Measurements from ENCODE around the gene ELF4.

The ELF4 gene

GRCh38 chrX:130111220-130112154, 1.2 kb upstream of the ELF4 start:
- DNase-seq = no peak

GRCh38 chrX:130109429-130110378, 593 bp downstream of the ELF4 start:
- no peak for DNase-seq

DNA sequence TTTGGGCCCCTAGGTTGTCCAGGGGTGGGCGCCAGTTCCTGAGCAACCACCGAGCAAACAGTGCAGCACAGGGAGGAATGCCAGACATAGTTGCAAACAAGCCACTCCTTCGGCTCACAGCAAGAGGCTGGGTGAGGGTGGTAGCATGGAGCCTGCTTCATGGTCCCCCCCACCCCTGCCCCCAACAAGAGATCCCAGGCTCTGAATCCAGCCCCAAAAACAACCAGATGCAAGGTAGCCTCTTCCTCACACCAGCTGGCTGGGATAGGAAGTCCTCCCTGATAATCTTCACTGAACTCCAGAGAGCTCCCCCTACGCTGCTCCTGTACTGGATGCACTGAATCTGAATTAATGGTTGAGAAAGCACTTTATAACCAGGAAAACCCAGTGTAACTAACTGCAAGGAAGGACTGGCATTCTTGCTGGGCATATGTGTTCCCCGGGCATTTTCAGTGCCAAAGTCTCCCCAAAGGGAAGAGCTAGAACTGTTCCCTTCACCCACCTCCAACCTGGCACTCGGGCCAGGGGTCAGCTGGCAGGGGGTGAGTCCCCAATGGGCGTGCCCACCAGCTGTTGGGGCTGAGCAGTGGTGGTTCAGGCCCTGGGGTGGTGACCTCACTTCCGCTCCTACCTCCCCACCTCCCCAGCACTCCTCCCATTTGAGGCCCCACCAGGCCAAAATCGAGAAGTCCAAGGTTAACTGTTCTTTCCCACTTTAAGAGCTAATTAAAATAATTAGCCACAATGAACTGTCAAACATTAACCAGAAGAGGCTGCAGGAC, 1.5 kb downstream of the ELF4 start:
- no peak for DNase-seq

DNA sequence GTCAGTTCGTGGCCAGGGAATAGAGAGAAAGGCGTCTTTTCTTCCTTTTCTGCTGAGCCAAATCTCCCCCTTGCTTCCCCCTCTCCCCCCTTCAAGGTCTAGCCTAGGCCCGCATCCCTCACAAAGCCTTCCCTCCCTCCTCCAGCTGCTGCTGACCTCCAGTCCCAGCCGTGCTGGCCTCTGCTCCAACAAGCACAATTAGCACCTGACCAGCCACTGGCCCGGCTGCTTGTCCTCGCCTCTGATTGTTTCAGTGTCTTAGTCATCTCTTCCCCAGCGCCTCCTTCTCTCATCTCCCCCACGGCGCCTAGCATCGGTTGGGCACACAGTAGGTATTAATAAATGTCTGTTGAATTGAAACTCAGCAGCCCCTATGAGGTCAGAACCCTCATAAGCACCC, 4.2 kb downstream of the ELF4 start:
- no peak for DNase-seq

- no peak for DNase-seq
Observed at GRCh38 chrX:130105244-130105643, 5.1 kb downstream of the ELF4 start.

DNA sequence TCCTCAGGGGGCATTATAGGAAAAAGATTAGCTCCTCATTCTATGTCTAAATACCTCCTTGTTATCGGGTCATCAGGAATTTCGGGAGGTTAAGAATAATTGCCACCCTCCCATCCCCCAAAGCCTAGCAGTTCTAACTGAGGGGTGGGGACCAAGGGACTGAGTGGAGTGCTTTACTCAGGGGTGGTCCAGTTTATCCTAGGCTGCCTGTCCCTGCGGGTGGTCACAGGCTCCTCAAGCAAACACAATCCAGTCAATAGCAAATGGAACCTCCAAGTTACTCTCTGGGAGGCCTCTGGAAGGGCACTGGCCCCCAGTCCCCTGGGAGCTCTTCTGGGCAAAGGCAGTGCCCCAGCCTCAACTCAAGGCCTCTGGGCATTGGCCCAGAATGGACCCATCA, 6.7 kb downstream of the ELF4 start:
- no peak for DNase-seq

DNA sequence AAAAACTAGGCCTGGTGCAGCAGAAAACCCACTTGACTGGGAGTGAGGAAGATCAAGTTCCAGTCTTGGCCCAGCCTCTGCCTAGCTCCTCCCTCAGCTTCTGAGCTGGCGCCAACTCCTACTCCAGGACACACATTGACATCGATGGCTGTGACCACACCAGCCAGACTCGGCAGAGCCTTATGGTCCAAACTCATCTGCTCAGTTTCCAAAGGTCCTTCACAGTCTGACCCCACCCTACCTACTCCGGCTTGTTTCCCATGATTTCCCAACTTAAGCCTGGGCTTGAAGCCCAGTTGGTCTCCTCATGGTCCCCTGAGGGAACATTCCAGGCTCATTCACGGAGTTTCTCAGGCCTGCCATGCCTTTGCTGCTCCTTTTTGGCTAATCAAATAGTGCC, 10.1 kb downstream of the ELF4 start:
- DNase-seq = peak; percentile 56

DNA sequence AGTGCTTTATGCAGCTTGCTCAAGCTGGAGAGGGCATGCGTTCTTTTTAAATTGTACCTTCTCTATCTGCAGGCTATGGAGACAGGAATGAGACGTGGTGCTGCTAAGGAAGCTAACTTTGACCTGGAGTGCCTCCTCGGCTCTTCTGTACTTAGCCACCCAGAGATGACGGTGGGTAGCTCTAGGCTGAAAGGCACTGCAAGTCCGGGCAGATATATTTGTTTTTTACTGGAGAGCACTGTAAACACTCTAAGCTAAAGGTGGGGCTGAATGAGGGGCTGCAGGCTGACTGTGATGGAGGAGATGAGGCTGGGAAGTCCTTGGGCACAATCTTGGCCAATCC, 12.1 kb downstream of the ELF4 start:
- DNase-seq = peak; percentile 53

DNA sequence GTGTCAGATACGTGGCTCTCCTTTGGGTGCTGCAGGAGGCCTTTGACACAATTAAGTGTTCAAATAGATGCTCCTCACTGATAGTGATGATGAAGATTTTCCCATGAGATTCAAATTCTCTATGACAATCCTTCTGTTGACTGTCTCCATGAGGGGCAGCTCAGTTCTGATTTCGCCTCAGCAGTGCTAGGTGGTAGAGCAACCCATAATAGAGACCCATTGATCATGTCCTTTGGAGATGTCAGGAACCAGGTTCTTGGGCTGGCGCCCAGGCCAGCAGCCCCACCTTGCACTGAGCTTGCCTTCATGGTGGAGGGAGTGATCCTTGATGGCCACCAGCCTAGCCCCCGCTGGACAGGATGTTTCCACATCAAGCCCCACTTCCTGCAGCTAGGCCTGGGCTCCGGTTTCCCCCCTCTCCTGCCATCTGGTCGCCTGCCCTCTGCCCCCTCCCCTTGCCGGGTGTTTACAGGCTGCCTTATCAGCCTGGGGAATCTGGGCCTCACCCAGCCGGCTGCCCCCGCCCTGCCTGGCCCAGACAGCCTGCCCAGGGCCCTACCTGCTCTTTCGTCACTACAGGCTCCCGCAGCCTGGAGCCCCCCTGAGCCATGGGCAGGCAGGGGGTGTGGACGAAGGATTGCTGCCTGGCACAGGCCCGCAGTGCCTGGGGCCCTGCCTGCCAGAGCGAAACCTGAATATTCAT, 12.6 kb downstream of the ELF4 start:
- DNase-seq = peak; percentile 53

DNA sequence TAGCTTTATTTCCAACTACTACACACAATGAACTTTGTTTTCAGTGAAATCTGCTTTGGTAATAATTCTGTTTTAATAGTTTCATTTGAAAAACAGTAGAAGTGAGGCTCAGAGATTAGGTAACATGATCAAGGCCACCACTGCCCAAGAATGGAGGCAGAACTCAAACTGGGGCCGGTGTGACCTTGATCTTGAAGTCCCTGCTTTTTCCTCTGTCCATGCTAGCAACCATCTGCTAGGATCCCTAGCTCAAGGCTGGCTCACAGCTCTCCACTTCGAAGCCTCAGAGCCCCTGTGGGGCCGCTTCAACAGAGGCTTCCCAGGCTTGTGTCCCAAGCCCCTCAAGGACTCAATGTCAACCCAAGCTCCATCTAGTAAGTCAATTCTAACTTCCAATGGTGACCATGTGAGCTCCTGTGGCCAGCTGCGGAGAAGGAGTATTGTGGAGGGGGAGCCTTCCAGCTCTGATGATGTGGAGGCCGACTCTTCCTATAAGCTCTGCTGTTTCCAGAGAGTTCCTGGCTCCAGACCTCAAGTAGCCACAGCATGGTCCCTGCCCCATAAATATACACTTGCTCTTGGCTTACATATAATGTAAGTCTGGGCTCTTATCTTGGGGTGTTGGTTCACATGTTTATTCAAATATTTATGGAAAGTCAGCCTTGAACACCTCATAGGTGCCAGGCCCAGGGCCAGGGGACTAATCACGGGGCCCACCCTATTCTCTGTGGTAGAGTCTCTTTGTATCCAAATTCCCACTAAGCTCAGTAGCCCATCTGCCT, 14.9 kb downstream of the ELF4 start:
- DNase-seq = no peak

GRCh38 chrX:130094696-130095095, 15.6 kb downstream of the ELF4 start:
- peak; percentile 9 for DNase-seq

DNA sequence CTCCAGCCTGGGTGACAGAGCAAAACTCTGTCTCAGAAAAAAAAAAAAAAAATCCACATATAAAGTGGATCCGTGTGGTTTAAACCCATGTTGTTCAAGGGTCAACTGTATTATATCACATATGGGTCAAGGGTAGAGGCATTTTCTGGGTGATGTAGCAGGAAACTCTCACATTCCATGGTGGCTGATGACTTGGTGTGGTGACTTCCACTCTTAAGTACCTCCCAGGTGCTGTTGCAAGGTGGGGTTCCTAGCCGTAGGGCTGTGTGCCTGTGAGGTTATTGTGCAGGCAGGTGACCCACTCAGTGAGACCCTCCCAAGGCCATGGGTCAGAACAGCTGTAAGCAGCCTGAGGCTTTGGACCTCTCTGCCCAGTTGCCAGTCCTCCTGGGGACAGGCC, 17.0 kb downstream of the ELF4 start:
- DNase-seq = no peak

- DNase-seq = peak; percentile 31
Observed at GRCh38 chrX:130091980-130092522, 18.2 kb downstream of the ELF4 start.

DNA sequence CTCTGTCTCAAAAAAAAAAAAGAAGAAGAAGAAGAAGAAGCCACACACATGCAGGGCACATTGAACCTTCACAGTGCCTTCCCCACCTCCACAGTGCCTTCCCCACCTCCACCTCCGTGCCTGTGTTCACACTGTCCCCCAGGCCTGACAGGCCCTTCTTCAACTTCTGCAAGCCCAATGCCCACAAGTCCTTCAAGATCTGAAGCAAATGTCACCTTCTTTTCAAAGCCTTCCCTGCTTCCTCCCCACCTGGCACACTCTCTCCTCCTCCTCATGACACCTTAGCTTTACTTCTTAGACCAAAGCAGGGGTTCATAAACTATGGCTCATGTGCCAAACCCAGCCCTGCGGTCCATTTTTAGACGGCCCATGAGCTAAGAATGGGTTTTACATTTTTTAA, 19.9 kb downstream of the ELF4 start:
- no peak for DNase-seq

DNA sequence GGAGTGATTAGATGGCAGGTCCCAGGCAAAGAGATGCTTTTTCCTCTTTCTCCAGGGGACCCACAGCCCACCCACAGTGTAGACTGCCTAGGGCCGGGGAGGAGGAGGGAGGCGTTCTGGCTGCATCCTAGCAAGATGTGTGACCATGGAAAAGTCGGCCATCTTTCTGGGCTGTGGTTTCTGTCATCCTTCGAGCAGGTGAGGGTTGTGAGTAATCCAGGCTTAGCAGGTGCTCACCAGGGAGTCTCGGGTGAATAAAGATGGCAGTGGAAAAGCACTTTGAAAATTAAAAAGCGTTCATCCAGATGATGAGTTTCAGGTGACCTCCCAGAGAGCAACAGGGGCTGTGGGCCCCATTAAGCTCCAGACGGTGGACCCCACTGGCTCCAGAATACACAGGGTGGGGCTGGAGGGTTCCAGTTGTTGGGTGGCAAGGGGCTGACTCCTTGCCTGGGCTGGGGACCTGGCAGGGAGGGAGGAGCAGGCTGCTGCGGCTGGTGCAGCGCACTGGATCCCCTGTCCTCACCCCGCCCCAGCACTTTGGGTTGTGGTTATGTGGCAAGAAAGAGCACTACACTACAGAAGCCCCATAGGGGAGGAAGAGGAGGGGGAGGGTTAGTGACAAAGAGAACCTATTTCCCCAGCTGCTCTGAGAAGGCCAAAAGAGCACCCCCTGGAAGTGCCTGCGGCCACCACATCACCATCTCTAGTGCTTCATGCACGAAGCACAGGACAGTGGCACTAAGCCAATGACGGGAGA, 23.7 kb downstream of the ELF4 start:
- no peak for DNase-seq

DNA sequence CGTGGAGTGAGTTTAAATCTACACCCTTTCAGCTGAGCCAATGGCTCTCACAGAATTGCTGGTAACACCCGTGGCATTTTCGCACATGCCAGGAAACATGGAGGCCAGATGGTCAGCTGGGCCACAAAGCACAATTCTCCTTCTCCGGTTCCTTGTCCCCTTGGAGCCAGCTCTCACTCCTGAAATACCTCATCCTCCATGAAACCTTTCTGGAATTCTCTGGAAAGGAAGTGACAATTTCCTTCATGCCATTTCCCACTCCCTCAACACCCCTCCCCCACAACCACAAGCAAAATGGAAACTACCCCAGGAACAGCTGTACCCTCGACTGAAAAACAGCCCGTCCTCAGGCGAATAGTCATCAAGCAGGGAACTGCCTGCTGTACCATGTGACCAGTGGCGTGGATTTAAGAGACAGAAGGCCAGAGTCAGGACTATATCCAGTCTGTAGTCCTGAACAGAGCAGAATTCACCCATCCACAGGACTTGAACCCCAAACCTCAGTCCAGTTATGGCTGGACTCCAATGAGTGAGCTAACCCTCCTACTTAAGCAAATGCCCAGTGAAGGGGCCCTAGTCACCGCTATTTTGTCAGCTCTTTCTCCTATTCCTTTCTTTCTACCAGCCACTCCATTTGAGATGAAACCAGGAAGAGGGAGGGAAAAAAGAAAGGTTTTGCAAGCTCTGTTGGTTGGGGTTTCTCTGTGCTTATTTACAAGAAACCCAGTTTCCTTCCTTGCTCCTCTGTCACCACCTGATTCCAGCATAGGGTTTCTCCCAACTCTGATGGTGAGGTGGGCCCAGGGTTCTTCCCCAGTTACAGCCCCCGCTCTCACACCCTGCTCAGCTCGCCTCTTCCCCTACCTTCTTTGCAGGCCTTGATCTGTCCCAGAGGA, 24.5 kb downstream of the ELF4 start:
- no peak for DNase-seq

DNA sequence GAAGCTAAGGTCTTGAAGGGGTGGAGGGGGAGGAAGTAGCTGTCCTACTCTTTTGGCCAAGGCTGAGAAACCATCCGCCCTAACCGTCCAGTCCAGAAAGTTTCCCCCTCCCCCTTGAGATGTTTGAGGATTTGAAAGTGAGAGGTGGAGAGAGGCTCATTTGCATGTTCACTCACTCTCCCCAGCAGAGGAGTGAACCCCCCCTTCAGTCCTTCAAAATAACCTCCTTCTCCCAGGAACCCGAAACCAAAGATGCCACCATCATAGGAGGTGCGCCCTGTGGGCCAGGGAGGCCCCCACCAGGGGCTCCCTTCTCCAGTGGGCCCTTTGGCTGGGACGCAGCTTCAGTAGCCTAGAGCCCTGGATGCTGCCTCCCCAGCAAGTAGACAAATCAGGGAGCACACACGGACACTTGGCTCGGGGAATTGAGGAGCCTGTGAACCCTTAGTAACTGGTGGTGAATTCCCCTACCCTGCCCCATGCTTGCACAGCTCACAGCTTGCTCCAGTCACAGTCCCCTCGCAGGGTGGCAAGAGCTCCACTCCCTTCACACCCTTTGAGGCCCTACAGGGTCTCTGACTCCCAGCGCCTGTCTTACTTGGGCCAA, 25.6 kb downstream of the ELF4 start:
- no peak for DNase-seq

- no peak for DNase-seq
Observed at GRCh38 chrX:130083656-130084382, 26.5 kb downstream of the ELF4 start.

All from NCI-H510A treated with DMSO at 0.1 percent for 48 hours (cell line).